Right forelimb (tissue), 1 donor: ENCODE measurements around the gene GDPD4.

Experiments
- DNase-seq: peaks from one replicate; pipeline ENCODE4 v3.0.0-alpha.2; 2018

GDPD4 gene

DNA sequence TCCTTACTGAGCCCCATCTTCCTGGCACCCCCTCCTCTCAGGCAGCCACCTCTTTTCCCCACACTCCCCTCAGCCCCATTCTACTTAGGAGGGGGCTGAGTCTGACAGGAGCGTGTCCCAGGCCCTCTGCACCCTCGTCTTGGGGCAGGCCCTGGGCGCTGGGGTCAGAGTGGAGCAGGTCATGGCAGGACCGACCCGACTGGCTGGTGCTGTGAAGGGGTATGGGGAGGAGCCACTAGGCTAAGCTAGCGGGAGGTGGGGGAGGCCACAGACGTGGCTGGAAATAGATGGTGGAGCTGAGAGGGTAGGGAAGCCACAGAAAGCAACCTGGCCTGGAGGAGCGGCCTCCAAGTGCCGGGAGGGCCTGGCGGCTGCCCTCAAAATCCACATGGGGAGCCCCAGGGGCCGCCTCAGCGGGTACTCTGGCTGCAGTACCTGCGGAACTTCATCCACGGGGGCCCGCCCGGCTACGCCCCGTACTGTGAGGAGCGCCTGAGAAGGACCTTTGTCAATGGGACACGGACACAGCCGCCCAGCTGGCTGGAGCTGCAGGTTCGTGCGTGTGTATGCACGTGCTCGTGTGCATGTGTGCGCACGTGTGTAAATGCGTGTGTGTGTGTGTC is 111.8 kb downstream of the GDPD4 start:
- DNase-seq = no peak

DNA sequence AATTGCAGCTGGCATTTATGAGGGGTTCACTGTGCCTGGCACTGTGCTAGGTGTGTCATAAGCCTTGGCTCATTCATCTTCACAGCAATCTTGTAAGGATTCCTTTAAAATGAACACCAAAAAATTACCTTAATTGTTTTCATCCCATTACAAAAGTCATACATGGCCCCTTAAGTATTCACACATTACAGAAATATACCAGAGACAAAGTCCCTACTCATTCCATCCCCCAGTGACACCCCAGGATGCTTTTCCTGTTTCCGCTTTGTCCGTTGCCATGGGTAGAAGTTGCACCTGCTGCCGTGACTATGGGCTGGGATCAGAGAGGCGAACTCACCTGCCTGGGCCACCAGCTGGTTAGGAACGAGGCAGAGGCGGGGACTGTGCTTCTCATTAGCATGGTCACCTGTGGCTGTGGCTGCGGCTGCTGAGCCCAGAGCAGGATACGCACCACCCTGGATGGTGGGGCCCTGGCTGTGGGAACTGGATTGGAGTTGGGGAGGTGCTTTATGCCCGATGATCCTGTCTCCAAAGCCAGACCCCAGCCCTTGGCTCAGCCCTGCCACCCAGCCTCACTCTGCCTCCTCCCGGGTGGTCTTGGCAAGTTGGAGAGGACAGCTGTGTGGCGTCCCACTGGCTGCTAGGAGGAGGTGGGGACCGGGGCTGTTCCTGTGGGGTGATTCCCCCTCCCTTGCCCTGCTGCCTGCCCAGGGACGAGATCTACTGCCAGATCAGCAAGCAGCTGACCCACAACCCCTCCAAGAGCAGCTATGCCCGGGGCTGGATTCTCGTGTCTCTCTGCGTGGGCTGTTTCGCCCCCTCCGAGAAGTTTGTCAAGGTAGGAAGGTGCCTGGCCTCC is 112.6 kb downstream of the GDPD4 start:
- DNase-seq = no peak

DNA sequence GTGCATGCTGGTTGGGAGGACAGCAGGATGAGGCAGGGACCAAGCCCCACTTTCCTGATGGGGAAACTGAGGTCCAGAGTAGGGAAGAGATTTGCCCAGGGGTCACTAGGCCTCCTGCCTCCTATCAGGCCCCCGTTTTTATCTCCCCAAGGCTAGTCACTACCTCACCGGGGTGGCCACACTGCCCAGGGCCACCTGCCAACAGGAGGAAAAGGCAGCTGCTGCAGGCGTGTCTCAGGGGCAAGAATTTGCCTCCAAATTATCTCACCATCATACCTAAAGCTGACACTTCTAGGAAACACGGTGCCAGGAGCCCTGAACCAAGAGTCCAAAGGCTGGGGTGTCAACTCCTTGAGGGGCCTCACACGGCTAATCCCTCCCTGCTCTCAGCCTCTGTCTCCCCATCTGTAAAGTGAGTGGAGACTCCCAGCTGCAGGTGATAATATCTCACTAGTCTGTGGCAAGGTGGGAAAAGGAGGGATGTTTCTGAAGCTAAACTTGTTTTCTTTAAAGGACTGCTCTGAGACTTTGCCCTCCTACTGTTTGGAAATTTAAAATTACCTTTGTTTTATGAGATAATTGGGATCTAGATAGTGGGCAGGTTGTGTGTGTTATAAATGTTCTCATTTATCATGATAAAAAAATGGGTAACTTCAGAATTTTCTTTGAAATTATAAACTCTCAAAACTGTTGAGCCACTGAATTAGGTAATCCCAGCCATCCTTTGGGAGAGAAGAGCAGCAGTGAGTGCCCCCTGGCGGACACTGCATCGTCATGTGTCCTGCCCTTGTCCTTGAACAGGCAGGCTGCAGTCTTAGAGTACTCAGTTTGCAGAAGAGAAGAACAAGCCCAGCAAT is 113.5 kb downstream of the GDPD4 start:
- peak; percentile 85 for DNase-seq

DNA sequence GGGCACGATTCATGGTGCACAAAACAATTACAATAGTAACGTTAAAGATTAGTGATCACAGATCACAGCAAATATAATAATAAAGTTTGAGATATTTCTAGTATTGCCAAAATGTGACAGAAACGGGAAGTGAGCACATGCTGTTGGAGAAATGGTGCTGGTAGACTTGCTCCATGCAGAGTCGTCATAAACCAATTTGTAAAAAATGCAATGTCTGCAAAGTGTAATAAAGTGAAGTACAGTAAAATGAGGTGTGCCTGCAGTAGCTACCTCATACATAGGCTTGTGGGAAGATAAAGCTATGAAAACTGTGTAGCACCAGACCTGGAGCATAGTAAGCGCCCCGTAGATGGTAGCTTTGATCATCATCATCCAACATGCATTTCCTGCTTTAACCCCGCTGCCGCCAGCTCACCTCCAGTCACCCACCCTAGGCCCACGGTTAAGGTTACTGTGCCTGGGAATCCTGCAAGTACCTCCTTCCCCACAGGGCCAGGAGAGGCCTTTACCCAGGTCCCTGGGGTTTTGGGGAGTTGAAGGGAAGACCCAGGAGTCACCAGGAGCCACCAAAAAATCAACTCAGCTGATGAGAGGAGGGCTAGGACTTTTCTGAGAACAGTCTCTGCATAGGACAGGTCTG is 114.3 kb downstream of the GDPD4 start:
- no peak for DNase-seq

DNA sequence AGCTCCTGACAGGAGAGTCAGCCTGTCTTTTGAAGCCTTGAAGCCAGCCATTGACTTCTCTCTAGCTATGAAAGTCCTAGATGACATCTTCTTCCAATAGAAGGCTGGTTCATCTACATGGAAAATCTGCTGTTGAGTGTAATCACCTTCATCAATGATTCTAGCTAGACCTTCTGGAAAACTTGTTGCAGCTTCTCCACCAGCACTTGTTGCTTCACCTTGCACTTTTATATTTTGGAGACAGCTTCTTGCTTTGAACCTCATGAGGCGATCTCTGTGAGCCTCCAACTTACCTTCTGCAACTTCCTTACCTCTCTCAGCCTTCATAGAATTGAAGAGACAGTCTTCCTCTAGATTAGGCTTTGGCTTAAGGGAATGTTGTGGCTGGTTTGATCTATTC is 115.2 kb downstream of the GDPD4 start:
- no peak for DNase-seq

DNA sequence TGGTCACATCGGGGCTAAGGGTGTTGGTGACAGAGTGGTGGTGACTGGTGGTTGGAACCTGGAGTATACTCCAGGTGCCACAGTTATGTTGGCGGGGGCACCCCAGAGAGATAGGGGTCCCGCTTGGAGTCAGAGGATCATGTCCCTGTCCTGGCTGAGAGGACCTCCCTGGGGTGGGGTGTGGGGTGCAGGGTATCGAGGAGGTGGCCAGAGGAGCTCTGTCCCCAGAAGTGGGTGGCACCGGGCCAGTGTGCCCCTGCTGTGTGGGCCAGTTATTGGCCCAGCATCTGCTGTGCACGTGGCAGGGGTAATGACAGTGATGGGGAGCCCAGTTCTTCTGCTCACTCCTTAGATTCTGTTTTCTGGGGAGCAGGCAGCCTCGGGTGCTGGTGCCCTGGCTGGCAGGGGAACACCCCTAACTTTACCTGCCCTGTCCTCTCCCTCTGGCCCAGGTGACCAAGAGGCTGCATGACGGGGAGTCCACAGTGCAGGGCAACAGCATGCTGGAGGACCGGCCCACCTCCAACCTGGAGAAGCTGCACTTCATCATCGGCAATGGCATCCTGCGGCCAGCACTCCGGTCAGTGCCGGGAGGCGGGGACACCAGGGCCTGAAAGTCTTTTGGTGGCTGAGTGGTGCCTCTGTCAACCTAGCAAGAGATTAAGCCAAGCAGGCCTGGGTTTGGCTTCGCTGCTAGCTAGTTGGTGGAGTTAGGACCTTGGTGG is 117.2 kb downstream of the GDPD4 start:
- DNase-seq = no peak

DNA sequence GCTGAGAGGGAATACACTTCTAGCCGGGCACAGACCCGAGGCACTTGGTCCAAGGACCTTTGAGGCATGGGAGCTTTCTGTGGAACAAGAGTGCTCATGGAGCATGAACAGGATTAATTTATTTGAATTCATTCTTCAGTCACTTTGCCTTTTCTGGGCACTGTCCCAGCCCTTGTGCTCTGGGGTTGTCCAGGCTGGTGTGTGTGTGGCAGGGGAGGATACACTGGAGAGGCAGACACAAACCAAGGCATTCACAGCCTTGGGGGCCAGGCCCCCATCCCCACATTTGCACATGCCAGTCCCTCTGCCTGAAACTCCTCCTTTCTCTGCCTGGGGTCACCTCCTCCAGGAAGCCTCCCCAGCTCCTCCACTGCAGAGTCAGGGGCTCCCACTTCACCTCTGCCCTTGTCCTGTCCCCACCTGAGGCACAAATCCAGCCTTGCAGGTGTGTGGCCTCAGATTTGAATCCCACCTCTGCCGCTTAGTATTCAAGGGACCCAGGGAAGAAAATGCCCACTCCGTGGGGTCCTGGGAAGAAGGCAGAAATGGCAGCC is 118.0 kb downstream of the GDPD4 start:
- no peak for DNase-seq

DNA sequence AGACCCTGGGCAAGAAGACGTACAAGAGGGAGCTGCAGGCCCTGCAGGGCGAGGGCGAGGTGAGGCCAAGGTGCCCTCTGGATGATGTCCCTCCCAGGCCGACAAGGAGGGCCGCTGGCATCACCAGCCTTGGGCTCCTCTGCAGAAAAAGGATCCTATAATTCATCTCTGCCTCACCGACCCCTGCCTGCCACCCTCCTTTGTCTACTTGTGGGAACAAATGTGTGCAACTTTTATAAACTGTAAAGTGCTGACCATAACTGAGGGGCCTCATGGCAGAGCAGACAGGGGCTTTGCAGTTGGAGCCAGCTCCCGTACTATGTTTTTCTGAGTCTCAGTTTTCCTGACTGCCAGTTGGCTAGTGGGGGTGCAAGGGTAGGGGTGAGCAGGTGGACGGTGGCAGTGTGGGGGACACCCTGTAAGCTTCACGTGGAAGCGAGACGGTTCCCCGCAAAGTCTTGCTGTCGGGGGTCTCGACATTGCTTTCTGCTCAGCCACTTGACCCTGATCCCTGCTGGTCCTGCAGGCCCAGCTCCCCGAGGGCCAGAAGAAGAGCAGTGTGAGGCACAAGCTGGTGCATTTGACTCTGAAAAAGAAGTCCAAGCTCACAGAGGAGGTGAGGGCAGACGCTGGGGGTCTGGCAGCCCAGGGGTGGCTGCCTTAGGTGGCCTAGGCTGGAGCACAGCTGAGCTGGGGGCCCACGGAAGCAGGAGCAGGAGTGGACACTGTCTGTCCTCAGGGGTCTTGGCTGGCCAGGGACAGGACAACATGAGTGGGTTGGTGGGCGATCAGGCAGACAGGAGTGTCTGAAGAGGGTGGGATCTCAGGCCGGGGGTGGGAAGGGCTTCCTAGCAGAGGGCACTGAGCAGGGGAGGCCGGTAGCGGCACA is 118.7 kb downstream of the GDPD4 start:
- no peak for DNase-seq

DNA sequence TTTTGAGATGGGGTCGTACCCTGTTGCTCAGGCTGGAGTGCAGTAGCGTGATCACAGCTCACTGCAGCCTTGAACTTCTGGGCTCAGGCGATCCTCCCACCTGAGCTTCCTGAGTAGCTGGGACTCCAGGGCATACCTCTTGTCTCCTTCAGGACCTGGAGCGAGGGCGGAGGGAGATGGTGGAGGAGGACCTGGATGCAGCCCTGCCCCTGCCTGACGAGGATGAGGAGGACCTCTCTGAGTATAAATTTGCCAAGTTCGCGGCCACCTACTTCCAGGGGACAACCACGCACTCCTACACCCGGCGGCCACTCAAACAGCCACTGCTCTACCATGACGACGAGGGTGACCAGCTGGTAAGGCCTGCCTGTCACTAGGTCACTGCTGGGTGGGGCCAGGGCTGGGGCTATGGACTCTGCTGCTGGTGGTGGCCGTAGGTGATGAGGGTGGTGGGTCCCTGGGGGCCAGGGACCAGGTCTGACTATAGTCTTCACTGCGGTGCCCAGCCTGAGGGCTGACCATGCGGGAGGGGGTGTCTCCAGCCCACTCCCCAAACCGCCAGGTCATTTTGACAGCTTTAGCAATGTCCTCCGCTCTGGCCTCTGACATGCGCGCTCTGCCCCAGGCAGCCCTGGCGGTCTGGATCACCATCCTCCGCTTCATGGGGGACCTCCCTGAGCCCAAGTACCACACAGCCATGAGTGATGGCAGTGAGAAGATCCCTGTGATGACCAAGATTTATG is 119.5 kb downstream of the GDPD4 start:
- no peak for DNase-seq

DNA sequence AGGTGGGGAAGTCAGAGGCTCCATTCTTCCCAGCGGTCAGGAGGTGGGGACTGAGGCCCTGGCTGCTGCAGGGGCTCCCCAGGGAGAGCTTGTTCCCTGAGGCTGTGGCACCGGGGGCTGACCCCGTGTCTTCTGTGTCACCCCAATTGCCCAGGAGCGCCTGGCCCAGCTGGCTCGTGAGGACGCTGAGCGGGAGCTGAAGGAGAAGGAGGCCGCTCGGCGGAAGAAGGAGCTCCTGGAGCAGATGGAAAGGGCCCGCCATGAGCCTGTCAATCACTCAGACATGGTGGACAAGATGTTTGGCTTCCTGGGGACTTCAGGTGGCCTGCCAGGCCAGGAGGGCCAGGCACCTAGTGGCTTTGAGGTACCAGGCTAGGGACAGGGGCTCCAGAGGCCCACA is 120.3 kb downstream of the GDPD4 start:
- no peak for DNase-seq

DNA sequence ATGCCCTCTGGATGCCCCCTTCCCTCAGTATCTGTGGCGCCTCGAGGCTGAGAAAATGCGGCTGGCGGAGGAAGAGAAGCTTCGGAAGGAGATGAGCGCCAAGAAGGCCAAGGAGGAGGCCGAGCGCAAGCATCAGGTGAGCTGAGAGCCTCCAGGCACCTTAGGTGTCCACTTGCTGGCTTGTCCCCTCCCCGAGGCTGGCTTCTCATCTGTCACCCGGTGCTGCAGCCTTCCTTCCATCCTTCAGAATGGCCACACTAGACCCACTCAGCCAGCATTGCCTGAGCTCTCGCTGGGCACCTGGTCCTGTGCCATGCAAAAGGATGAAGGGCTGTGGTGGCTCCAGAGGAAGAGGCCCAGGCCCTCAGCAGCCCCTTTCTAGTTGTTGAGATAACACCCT is 121.1 kb downstream of the GDPD4 start:
- DNase-seq = no peak

DNA sequence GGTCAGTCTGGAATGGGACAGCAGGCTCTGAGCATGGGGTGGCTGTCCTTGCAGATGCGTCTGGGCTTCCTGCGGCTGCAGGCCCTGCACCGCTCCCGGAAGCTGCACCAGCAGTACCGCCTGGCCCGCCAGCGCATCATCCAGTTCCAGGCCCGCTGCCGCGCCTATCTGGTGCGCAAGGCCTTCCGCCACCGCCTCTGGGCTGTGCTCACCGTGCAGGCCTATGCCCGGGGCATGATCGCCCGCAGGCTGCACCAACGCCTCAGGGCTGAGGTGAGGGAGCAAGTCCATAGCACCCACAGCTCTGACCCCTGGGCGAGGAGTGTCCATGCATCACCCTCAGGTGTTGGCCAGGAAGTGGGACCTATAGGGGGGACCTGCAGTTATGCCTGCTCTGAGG is 121.8 kb downstream of the GDPD4 start:
- no peak for DNase-seq

DNA sequence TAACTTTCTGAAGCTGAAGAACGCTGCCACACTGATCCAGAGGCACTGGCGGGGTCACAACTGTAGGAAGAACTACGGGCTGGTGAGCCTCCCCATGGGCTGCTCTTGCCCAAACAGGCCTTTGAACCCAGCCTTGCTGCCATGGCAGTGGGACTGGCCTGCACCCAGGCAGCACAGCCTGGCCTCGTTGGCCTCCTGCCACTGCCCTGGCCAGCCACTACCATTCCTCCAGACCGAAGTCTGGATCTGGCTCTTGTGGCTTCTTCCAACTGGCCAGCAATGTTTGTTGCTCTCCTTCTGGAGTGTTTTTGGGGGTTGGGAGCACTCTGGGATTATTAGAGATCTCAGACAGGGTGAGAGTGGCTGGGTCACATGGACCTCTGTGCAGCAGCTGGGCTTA is 122.4 kb downstream of the GDPD4 start:
- no peak for DNase-seq

DNA sequence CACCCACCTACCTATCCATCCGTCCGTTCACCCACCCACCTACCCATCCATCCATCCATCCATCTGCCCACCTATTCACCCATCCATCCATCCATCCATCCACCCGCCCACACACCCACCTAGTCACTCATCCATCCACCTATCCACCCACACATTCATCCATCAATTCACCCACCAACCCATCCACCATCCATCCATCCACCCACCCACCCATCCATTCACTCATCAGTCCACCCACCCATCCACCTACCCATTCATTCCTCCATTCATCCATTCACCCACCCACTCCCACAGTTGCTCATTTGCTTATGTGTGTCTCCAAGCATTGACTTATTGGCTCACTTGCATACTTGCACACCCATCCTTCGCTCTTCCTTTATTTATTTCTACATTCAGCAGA is 123.3 kb downstream of the GDPD4 start:
- no peak for DNase-seq

DNA sequence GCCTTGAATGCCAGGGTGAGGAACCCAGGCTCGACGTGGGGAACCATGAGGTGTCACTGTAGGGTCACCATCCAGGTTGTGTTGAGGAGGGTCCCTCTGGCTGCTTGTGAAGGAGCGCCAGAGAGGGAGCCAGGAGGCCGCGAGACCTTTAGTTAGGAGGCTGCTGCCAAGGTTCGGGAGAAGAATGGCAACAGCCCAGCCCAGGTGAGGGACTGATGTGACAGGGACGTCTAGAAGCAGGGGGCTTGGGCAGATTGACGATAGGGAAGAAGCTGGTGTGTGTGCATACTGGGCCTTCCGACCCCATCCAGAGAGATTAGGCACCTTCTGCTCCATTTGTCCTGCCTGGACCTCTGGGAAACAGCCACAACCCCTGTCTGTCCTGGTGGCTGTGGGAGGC is 124.5 kb downstream of the GDPD4 start:
- no peak for DNase-seq

DNA sequence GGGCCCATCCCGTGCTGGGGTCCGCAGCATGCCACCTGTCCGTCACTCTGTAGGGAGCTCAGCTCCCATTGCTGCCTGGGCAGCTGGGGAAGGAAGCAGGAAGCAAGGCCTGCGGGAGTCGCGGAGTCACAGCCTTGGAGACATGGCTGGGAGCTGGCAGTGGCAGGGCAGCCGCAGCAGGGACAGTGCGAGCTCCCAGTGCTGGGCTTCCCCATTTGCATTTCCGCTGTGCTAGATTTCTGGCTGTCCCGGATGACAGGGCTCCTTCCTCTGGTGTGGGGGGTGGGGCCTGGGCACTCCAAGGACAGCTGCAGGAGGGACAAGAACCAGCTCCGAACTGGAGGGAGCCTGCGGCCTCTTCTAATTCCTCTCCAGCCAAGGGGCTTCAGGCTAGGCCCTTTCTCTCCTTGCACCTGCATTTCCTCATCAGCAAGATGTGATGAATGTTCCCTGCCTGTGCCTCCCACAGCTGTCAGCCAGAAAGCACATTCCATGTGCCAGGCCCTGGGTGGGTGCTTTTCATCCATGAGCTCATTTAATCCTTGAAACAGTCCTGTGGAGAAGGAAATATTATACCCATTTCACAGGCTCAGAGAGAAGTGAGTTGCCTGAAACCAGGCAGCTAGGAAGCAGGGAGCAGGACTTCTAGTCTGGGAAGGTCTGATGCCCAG is 125.5 kb downstream of the GDPD4 start:
- no peak for DNase-seq

DNA sequence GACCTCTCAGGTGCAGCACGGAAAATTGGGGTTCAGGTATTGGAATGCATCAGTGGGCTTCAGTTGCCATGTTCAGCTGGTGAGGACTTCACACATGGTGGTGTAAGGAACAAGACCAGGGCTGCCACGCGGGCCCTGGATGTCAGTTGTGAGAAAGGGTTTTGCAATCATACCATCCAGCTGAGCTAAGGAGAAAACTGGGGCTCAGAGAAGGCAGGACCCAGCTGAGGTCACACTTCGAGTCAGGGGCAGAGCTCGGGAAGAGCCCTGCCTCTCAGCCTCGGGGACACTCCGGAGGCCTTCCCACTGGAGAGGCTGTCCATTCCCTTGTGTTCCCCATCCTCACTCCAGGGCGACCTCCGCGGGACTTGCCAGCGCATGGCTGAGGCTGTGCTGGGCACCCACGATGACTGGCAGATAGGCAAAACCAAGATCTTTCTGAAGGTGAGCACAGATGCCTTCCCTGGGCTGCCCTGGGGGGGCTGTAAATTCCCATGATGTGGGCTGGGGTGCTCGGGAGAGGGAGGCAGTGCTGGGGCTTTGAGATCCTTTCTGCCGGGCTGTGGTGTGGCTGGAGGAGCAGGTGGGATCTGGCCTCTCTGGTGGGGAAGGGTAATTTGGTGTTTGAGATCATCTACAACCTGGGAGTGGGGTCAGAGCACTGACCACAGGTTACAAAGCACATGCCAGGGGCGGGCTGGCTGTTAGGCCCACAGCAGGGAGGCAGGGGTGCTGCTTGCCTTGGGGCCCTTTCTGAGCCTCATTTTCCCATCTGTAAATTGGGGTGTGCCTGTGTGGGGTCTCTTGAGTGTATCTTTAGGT is 126.3 kb downstream of the GDPD4 start:
- no peak for DNase-seq

DNA sequence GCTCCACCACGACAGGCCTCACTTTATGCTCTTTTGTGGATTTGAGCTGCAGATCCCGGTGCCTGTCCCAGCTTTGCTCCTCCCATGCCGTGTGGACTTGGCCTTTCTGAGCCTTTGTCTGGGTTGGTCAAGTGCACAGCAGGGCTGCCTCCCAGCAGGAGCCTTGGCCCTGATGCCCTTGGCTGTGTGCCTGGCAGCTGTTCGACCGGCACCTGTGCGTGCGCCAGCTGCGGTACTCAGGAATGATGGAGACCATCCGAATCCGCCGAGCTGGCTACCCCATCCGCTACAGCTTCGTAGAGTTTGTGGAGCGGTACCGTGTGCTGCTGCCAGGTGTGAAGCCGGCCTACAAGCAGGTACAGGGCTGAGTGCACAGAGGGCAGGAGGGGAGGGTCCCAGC is 126.9 kb downstream of the GDPD4 start:
- DNase-seq = peak; percentile 62

DNA sequence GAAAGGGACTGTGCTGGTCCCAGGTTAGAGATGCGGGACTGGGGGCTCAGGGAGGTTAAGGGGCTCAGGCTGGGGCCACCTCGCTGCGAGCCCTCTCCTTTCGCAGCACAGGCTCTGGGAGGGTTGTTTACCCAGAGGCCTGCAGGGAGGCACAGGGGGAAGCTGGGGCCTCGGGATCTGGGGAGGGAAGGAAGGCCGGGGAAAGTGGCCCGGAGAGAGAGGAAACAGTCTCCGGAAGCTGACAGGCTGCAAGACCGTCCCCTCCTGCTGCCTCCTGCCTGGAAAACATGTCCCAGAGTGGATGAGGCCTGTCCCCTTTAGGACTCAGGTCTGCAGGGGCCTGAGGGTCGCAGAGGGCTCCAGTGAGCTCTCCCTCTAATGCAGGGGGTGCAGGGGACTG is 128.0 kb downstream of the GDPD4 start:
- no peak for DNase-seq
